Measurements from ENCODE around the gene DYNLT2. TPM values are rescaled to one million over a fixed set of nuclear protein-coding genes. Genes with fewer than 3 reads are reported as not detected.
A peak's percentile ranks its signal among the peaks of the same experiment; 100 is the strongest.

The DYNLT2 gene
- total and polyA plus RNA-seq, 2 of the 13 experiments (the other 11 are each of a cell fraction or from before 2014, with no cell fraction given), result 2.1 to 4.3 TPM

- TF ChIP-seq SP5 (CRISPR knock-in tag; IDR thresholded peaks at IDR 0.05; ENCODE audit: borderline replicate concordance, low read depth), result peak; percentile 90
- TF ChIP-seq SP4 (CRISPR knock-in tag; IDR thresholded peaks at IDR 0.05), result no peak; the same call in 1 of the 2 replicates
- no peak; the same call in 1 of the 2 replicates for TF ChIP-seq NFE2L2 (IDR thresholded peaks at IDR 0.05; ENCODE audit: low read length)
- TF ChIP-seq RFXANK (CRISPR knock-in tag; IDR thresholded peaks at IDR 0.05), result no peak
- no peak for TF ChIP-seq FIP1L1 (IDR thresholded peaks at IDR 0.05; ENCODE audit: borderline replicate concordance, insufficient read depth, low read depth, low read length)
- TF ChIP-seq ZNF563 (CRISPR knock-in tag; IDR thresholded peaks at IDR 0.05), result no peak
- peak; percentile 83 for TF ChIP-seq CREM (IDR thresholded peaks at IDR 0.05)
- no peak for TF ChIP-seq CREM (CRISPR knock-in tag; IDR thresholded peaks at IDR 0.05)
- no peak for TF ChIP-seq MTF1 (CRISPR knock-in tag; IDR thresholded peaks at IDR 0.05)
- TF ChIP-seq SRSF1 (optimal IDR thresholded peaks at IDR 0.05; ENCODE audit: low read depth, low read length), result peak; percentile 49
- peak; percentile 40; the same call in 1 of the 2 replicates for TF ChIP-seq ZNF281 (CRISPR knock-in tag; IDR thresholded peaks at IDR 0.05; ENCODE audit: borderline replicate concordance)
- TF ChIP-seq GPBP1L1 (CRISPR knock-in tag; IDR thresholded peaks at IDR 0.05), result no peak
- TF ChIP-seq BATF2 (CRISPR knock-in tag; IDR thresholded peaks at IDR 0.05), result no peak
- TF ChIP-seq SMAD3 (CRISPR knock-in tag; IDR thresholded peaks at IDR 0.05), result peak; percentile 75; the same call in 1 of the 2 replicates
- no peak; the same call in 1 of the 2 replicates for TF ChIP-seq ZNF670 (CRISPR knock-in tag; IDR thresholded peaks at IDR 0.05; ENCODE audit: borderline replicate concordance)
- peak; percentile 90 for TF ChIP-seq MAX (IDR thresholded peaks at IDR 0.05)
- TF ChIP-seq NBN (conservative IDR thresholded peaks at IDR 0.05), result no peak
- TF ChIP-seq RXRA (CRISPR knock-in tag; IDR thresholded peaks at IDR 0.05), result peak; percentile 57
- TF ChIP-seq MED8 (CRISPR knock-in tag; IDR thresholded peaks at IDR 0.05; ENCODE audit: insufficient replicate concordance), result no peak
- TF ChIP-seq BCL6 (CRISPR knock-in tag; IDR thresholded peaks at IDR 0.05), result peak; percentile 70
- TF ChIP-seq ZBTB7A (CRISPR knock-in tag; IDR thresholded peaks at IDR 0.05), result 0 out of 2 replicates have a peak, but pooled peaks have one; percentile 25
- TF ChIP-seq MED13 (CRISPR knock-in tag; IDR thresholded peaks at IDR 0.05), result 0 out of 2 replicates have a peak, but pooled peaks have one; percentile 44
- TF ChIP-seq POGZ (CRISPR knock-in tag; IDR thresholded peaks at IDR 0.05), result peak; percentile 50
- no peak for TF ChIP-seq DNMT1 (CRISPR knock-in tag; IDR thresholded peaks at IDR 0.05)
- TF ChIP-seq ZBTB3 (CRISPR knock-in tag; IDR thresholded peaks at IDR 0.05; ENCODE audit: borderline replicate concordance, low read depth), result no peak
Measured at GRCh38 chr6:169725125-169726048, 26.0 kb downstream of the DYNLT2 start (continued).

All from HepG2 (cell line).